IMR-90 (cell line): ENCODE data around the gene PAPSS2. TPM values are rescaled to one million over a fixed set of nuclear protein-coding genes. Genes with fewer than 3 reads are reported as not detected.
A peak's percentile ranks its signal among the peaks of the same experiment; 100 is the strongest.

ENCODE experiments used
- ATAC-seq: fragments of 200-7000 bp; cut with Tn5 transposase; 2 replicates; pipeline ENCODE4 v1.9.1; 2020; ENCODE audit warnings: low read depth, mild to moderate bottlenecking, moderate library complexity
- BruUV-seq: library from RNA; stranded (reverse); fragments of 400-500 nt; replicated peaks from 2 replicates; lab custom pipeline; 2021; lab: Mats Ljungman, UMichigan
- CTCF ChIA-PET: fragments of 300-600 bp; formaldehyde crosslinking; extraction: SDS; loops from one replicate; lab custom pipeline; 2021; ENCODE audit warnings: antibody characterized with exemption; lab: Yijun Ruan, JAX
- POLR2A ChIA-PET: fragments of 300-600 bp; sonication (Branson Sonifier 250); formaldehyde crosslinking; loops from one replicate; lab custom pipeline; 2022; ENCODE audit warnings: antibody characterized with exemption; ENCODE audit not compliant: unreplicated experiment; lab: Charles Lee
- DNase-seq: peaks from one replicate; pipeline ENCODE4 v3.0.0; 2013
- H2AFZ ChIP-seq: replicated peaks from 2 replicates; pipeline ENCODE3; 2013; ENCODE audit warnings: low read length, mild to moderate bottlenecking; ENCODE audit not compliant: poor library complexity
- H2AK5ac ChIP-seq: 2 replicates; pipeline ENCODE4 v1.6.1; 2013; ENCODE audit warnings: low read depth, low read length, inconsistent platforms
- H2AK9ac ChIP-seq: replicated peaks from 2 replicates; pipeline ENCODE3; 2013; ENCODE audit warnings: mild to moderate bottlenecking, low read depth, low read length, moderate library complexity; ENCODE audit not compliant: poor library complexity
- H2BK120ac ChIP-seq: 2 replicates; pipeline ENCODE4 v1.6.1; 2013; ENCODE audit warnings: low read depth, low read length, inconsistent platforms
- H2BK15ac ChIP-seq: 3 replicates; pipeline ENCODE4 v1.6.1; 2013; ENCODE audit warnings: low read depth, low read length, inconsistent platforms
- H2BK20ac ChIP-seq: 2 replicates; pipeline ENCODE4 v1.6.1; 2013; ENCODE audit warnings: low read depth, mild to moderate bottlenecking, inconsistent platforms, low read length, moderate library complexity
- H2BK5ac ChIP-seq: 2 replicates; pipeline ENCODE4 v1.6.1; 2013; ENCODE audit warnings: mild to moderate bottlenecking, low read depth, low read length, inconsistent platforms; ENCODE audit not compliant: poor library complexity, severe bottlenecking
- H3K14ac ChIP-seq: replicated peaks from 2 replicates; pipeline ENCODE4 v1.6.1; 2013; ENCODE audit warnings: low read depth, low read length, inconsistent platforms
- H3K18ac ChIP-seq: 2 replicates; pipeline ENCODE4 v1.6.1; 2013; ENCODE audit warnings: low read depth, low read length, control low read depth
- H3K23ac ChIP-seq: 2 replicates; pipeline ENCODE4 v1.6.1; 2013; ENCODE audit warnings: low read depth, low read length, inconsistent platforms
- H3K27ac ChIP-seq: 2 replicates; pipeline ENCODE4 v1.5.1; 2013; ENCODE audit warnings: mild to moderate bottlenecking, control low read depth, low read length; ENCODE audit not compliant: insufficient read depth
- H3K27me3 ChIP-seq: 2 replicates; pipeline ENCODE4 v1.6.1; 2013; ENCODE audit warnings: low read length; ENCODE audit not compliant: control insufficient read depth, insufficient read depth
- H3K36me3 ChIP-seq: 2 replicates; pipeline ENCODE4 v1.6.1; 2013; ENCODE audit warnings: low read length, mixed read lengths; ENCODE audit not compliant: control insufficient read depth, insufficient read depth
- H3K4ac ChIP-seq: 2 replicates; pipeline ENCODE4 v1.6.1; 2013; ENCODE audit warnings: low read depth, low read length, inconsistent platforms
- H3K4me1 ChIP-seq: 2 replicates; pipeline ENCODE4 v1.6.1; 2013; ENCODE audit warnings: low read length, mixed read lengths; ENCODE audit not compliant: control insufficient read depth, insufficient read depth
- H3K4me2 ChIP-seq: 2 replicates; pipeline ENCODE4 v1.6.1; 2013; ENCODE audit warnings: low read depth, mild to moderate bottlenecking, control low read depth, low read length, moderate library complexity
- H3K4me3 ChIP-seq: 2 replicates; pipeline ENCODE4 v1.5.1; 2013; ENCODE audit warnings: low read depth, mild to moderate bottlenecking, control low read depth, low read length, moderate library complexity; ENCODE audit not compliant: insufficient read depth
- H3K56ac ChIP-seq: 2 replicates; pipeline ENCODE4 v1.6.1; 2013; ENCODE audit warnings: low read length, inconsistent platforms; ENCODE audit not compliant: insufficient read depth; ENCODE audit errors: extremely low read depth
- H3K79me1 ChIP-seq, 2 experiments: 2 replicates each; pipeline ENCODE4 v1.6.1; 2013; ENCODE audit warnings: low read length in 2 of 2, inconsistent platforms in 1 of 2, low read depth in 1 of 2
- H3K9ac ChIP-seq: 2 replicates; pipeline ENCODE4 v1.6.1; 2013; ENCODE audit warnings: low read depth, low read length, control low read depth
- H3K9me1 ChIP-seq: 2 replicates; pipeline ENCODE4 v1.6.1; 2013; ENCODE audit warnings: low read length, inconsistent platforms; ENCODE audit not compliant: insufficient read depth
- H3K9me3 ChIP-seq: 2 replicates; pipeline ENCODE4 v1.6.1; 2013; ENCODE audit warnings: low read length; ENCODE audit not compliant: control insufficient read depth, insufficient read depth
- H4K20me1 ChIP-seq: 2 replicates; pipeline ENCODE4 v1.6.1; 2013; ENCODE audit warnings: low read length, inconsistent platforms; ENCODE audit not compliant: insufficient read depth
- H4K5ac ChIP-seq: 2 replicates; pipeline ENCODE4 v1.6.1; 2013; ENCODE audit warnings: mild to moderate bottlenecking, low read depth, low read length, control low read depth
- H4K8ac ChIP-seq, 2 experiments: 2 replicates each; pipeline ENCODE4 v1.6.1; 2013; ENCODE audit warnings: low read depth in 2 of 2, low read length in 2 of 2, control low read depth in 1 of 2, inconsistent platforms in 1 of 2
- H4K91ac ChIP-seq: 2 replicates; pipeline ENCODE4 v1.6.1; 2013; ENCODE audit warnings: low read depth, low read length, inconsistent platforms; ENCODE audit not compliant: insufficient read depth
- BHLHE40 ChIP-seq: fragments of 150-350 bp; IDR thresholded peaks from 2 replicates; pipeline ENCODE4 v1.6.1; 2016; ENCODE audit warnings: mild to moderate bottlenecking, low read depth, low read length
- CEBPB ChIP-seq: IDR thresholded peaks from 2 replicates; pipeline ENCODE4 v1.6.1; 2012; ENCODE audit warnings: low read depth, low read length, improper control_type of control experiment
- CHD1 ChIP-seq: IDR thresholded peaks from 2 replicates; pipeline ENCODE4 v1.6.1; 2012; ENCODE audit warnings: low read depth, low read length, improper control_type of control experiment
- ELK1 ChIP-seq: fragments of 150-350 bp; IDR thresholded peaks from 2 replicates; pipeline ENCODE4 v1.6.1; 2016; ENCODE audit warnings: low read depth, mild to moderate bottlenecking, low read length, moderate library complexity, borderline replicate concordance
- FOS ChIP-seq: fragments of 150-350 bp; IDR thresholded peaks from 2 replicates; pipeline ENCODE4 v1.6.1; 2016; ENCODE audit warnings: low read depth, low read length
- MAFK ChIP-seq: IDR thresholded peaks from 2 replicates; pipeline ENCODE4 v1.6.1; 2012; ENCODE audit warnings: low read depth, low read length, improper control_type of control experiment
- MAZ ChIP-seq: IDR thresholded peaks from 2 replicates; pipeline ENCODE4 v1.6.1; 2012; ENCODE audit warnings: low read depth, mild to moderate bottlenecking, low read length, improper control_type of control experiment, moderate library complexity, borderline replicate concordance
- MXI1 ChIP-seq: IDR thresholded peaks from 2 replicates; pipeline ENCODE4 v1.6.1; 2012; ENCODE audit warnings: low read depth, mild to moderate bottlenecking, low read length, moderate library complexity, borderline replicate concordance
- NFE2L2 ChIP-seq: fragments of 150-350 bp; IDR thresholded peaks from 2 replicates; pipeline ENCODE4 v1.6.1; 2016; ENCODE audit warnings: low read depth, mild to moderate bottlenecking, low read length
- POLR2A ChIP-seq: IDR thresholded peaks from 2 replicates; pipeline ENCODE4 v1.6.1; 2012; ENCODE audit warnings: mild to moderate bottlenecking, low read depth, low read length
- RAD21 ChIP-seq: IDR thresholded peaks from 2 replicates; pipeline ENCODE4 v1.6.1; 2012; ENCODE audit warnings: low read length, improper control_type of control experiment
- RCOR1 ChIP-seq: IDR thresholded peaks from 2 replicates; pipeline ENCODE4 v1.6.1; 2012; ENCODE audit warnings: mild to moderate bottlenecking, low read length, improper control_type of control experiment; ENCODE audit not compliant: insufficient replicate concordance
- RFX5 ChIP-seq: IDR thresholded peaks from 2 replicates; pipeline ENCODE4 v1.8.0; 2012; ENCODE audit warnings: low read depth, mild to moderate bottlenecking, low read length, moderate library complexity
- SMC3 ChIP-seq: fragments of 150-350 bp; IDR thresholded peaks from 2 replicates; pipeline ENCODE4 v1.6.1; 2016; ENCODE audit warnings: low read depth, mild to moderate bottlenecking, antibody characterized with exemption, low read length, moderate library complexity
- USF2 ChIP-seq: fragments of 150-350 bp; IDR thresholded peaks from 2 replicates; pipeline ENCODE4 v1.6.1; 2017; ENCODE audit warnings: mild to moderate bottlenecking, antibody characterized with exemption, low read length, low read depth
- WGBS, 2 experiments: methylation state at CpG; one replicate each; pipeline versions ENCODE4 v1.1.5 to v1.1.7; 2013; ENCODE audit warnings: missing lambda C conversion rate in 2 of 2; ENCODE audit not compliant: insufficient read length in 1 of 2; ENCODE audit errors: extremely low coverage in 2 of 2; 5-methylcytosine and 5-hydroxymethylcytosine counted together
- dilution Hi-C: fragments of 300-500 bp; cut with HindIII; formaldehyde crosslinking; loops from one replicate; pipeline ENCODE4 v1.14.3; 2018; ENCODE audit warnings: low sequenced_read_pairs; ENCODE audit not compliant: unreplicated experiment
- in situ Hi-C: fragments of 300-500 bp; cut with MboI; formaldehyde crosslinking; loops from 3 replicates; pipeline ENCODE4 v1.14.3; 2019; ENCODE audit warnings: low sequenced_read_pairs, inconsistent platforms, mixed read lengths
- intact Hi-C: fragments of 100-400 bp; cut with micrococcal nuclease; formaldehyde crosslinking; loops from 2 replicates; pipeline ENCODE4 v1.10.0; 2022
- polyA plus RNA-seq, 3 experiments: library from polyadenylated mRNA; depleted of rRNA; stranded (reverse); fragments of >200 nt; gene quantifications; 2 replicates each; pipeline ENCODE4 v1.2.3, GENCODE V29; 2012; ENCODE audit warnings: low replicate concordance in 1 of 3
- total RNA-seq: library from RNA; depleted of rRNA; stranded (reverse); fragments of >200 nt; gene quantifications from 2 replicates; pipeline ENCODE4 v1.2.3, GENCODE V29; 2012
- TF ChIP-seq, protein P1 (sequence below): conservative IDR thresholded peaks from 2 replicates; pipeline ENCODE4 v1.5.1; 2012; ENCODE audit warnings: mild to moderate bottlenecking, low read depth, low read length, improper control_type of control experiment

Gene PAPSS2
- total and polyA plus RNA-seq, 2 of the 4 experiments (the other 2 are of a cell fraction), result 55.0 to 63.3 TPM

DNA sequence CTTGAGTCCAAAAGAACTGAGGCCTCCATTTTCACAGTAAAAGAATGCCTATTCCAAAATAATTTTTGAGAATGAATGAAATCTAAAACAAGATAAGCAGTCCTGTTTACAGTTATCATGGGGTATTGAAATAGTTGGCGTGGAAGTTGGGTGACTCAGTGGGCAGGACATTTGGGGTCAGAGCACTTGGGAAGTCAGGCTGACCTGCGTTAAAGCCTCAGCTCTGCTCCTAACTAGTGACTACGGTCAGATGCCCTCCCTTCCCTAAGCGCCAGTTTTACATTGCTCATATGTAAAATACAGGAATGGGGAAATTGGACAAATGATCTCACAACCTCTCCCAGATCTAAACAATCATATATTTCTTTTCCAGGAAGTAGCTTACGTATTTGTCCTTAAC, 2.3 kb upstream of the PAPSS2 start:
- no peak overlapping the region for H2AK9ac ChIP-seq
- no peak overlapping the region; the same call in 1 of the 2 replicates for H3K23ac ChIP-seq
- no peak overlapping the region for H3K9ac ChIP-seq
- BruUV-seq, result no TSS peak
- peak overlapping the region; percentile 6; the same call in 1 of the 2 replicates for H2BK20ac ChIP-seq
- peak overlapping the region; percentile 36; the same call in 1 of the 2 replicates for H2BK120ac ChIP-seq
- H4K91ac ChIP-seq, result no peak overlapping the region
- no peaks in the 10 kb centered on the region for H3K9me3 ChIP-seq
- no peak overlapping the region for H3K18ac ChIP-seq
- in situ Hi-C loops, result no loop called here
- H3K36me3 ChIP-seq, result no peaks in the 10 kb centered on the region
- peak overlapping the region; percentile 78 for H2AFZ ChIP-seq
- intact Hi-C loops, result loop anchor here (2.0 to 5.0 kb wide), 5 partner anchors 65 to 895 kb away; partner anchors contain the start of genes KLLN and PTEN
- H3K27me3 ChIP-seq, result no peaks in the 10 kb centered on the region
- H3K9me1 ChIP-seq, result peaks cover 9% of the 10 kb centered on the region
- H2BK5ac ChIP-seq, result peak overlapping the region; percentile 91
- ChIA-PET CTCF (interaction anchor here (0.7 to 1.5 kb wide), 5 partner anchors 77 to 193 kb away, joined by 3 to 5 read pairs (median 3); no protein-coding TSS in a partner anchor), POLR2A (interaction anchor here (0.6 kb wide), 1 partner anchor 75 kb away, joined by 3 read pairs; no protein-coding TSS in a partner anchor)
- DNase-seq (peak; percentile 76), ATAC-seq (peak; percentile 34)
- peak overlapping the region; percentile 50 for H3K4ac ChIP-seq
- peaks cover 8 to 35% of the 10 kb centered on the region in 2 experiments; a peak in 3 of 4 replicates for H3K79me1 ChIP-seq
- no peak overlapping the region for H3K56ac ChIP-seq
- peak overlapping the region; percentile 69; the same call in 1 of the 3 replicates for H2BK15ac ChIP-seq
- peak overlapping the region in 1 of 2 experiments; percentile 60; a peak in 2 of 4 replicates for H4K8ac ChIP-seq
- H4K5ac ChIP-seq, result no peak overlapping the region
- H3K27ac ChIP-seq, result peak overlapping the region; percentile 25; the same call in 1 of the 2 replicates
- H3K4me1 ChIP-seq, result peaks cover 13% of the 10 kb centered on the region
- no peak overlapping the region for H2AK5ac ChIP-seq
- no peak overlapping the region for H3K4me3 ChIP-seq
- dilution Hi-C loops, result no loop called here
- H4K20me1 ChIP-seq, result no peaks in the 10 kb centered on the region
- no CpG with 5 or more reads among the region's 5 CpGs for WGBS, 2 experiments
- TF ChIP-seq FOS (no peak), RFX5 (no peak), POLR2A (no peak), RCOR1 (no peak), RAD21 (no peak), NFE2L2 (no peak), BHLHE40 (no peak), USF2 (no peak), MAZ (no peak), CHD1 (no peak), ELK1 (no peak), SMC3 (no peak), MXI1 (no peak), CEBPB (no peak), MAFK (no peak)
- TF ChIP-seq, protein P1, sequence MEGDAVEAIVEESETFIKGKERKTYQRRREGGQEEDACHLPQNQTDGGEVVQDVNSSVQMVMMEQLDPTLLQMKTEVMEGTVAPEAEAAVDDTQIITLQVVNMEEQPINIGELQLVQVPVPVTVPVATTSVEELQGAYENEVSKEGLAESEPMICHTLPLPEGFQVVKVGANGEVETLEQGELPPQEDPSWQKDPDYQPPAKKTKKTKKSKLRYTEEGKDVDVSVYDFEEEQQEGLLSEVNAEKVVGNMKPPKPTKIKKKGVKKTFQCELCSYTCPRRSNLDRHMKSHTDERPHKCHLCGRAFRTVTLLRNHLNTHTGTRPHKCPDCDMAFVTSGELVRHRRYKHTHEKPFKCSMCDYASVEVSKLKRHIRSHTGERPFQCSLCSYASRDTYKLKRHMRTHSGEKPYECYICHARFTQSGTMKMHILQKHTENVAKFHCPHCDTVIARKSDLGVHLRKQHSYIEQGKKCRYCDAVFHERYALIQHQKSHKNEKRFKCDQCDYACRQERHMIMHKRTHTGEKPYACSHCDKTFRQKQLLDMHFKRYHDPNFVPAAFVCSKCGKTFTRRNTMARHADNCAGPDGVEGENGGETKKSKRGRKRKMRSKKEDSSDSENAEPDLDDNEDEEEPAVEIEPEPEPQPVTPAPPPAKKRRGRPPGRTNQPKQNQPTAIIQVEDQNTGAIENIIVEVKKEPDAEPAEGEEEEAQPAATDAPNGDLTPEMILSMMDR, result no peak
- peak overlapping the region; percentile 72; the same call in 1 of the 2 replicates for H3K4me2 ChIP-seq
- no peak overlapping the region for H3K14ac ChIP-seq
